ENCODE results near the gene FNDC3B. TPM values are rescaled to one million over a fixed set of nuclear protein-coding genes. Genes with fewer than 3 reads are reported as not detected.

Gene FNDC3B
- total RNA-seq, 2 donors from 2014 or later, result 80.6 to 107 TPM

- H3K9me3 ChIP-seq (ENCODE audit: control insufficient read depth, low read length), result peaks cover 7% of the 10 kb centered on the region
- 89 to 93% methylated on average over 5 to 6 of the region's 7 CpGs for WGBS, 2 experiments (ENCODE audit: insufficient coverage in 1 of 2, insufficient read length in 1 of 2)
- H3K36me3 ChIP-seq (ENCODE audit: control insufficient read depth, insufficient read depth, low read length), result peaks cover 29% of the 10 kb centered on the region
- peaks cover 14% of the 10 kb centered on the region for H3K4me1 ChIP-seq (ENCODE audit: control insufficient read depth, insufficient read depth, low read length)
- TF ChIP-seq CTCF (conservative IDR thresholded peaks at IDR 0.05), result no peak
- H3K9ac ChIP-seq (ENCODE audit: extremely low read depth, low read length, poor library complexity, severe bottlenecking), result no peak overlapping the region
- no peak overlapping the region for H3K4me3 ChIP-seq (ENCODE audit: low read length)
- peaks cover 13% of the 10 kb centered on the region for H3K27me3 Mint-ChIP-seq (ENCODE audit: insufficient read depth)
- H3K27me3 ChIP-seq (ENCODE audit: control insufficient read depth, insufficient read depth, low read length, poor library complexity, severe bottlenecking), result no peaks in the 10 kb centered on the region
- H3K27ac ChIP-seq (ENCODE audit: low read depth, low read length), result no peak overlapping the region
- DNase-seq, result no peak
- no peak overlapping the region for H3K4me3 Mint-ChIP-seq
- H3K27ac Mint-ChIP-seq, result no peak overlapping the region
- H3K36me3 Mint-ChIP-seq (ENCODE audit: low read depth), result peaks cover 22% of the 10 kb centered on the region
- H3K4me1 Mint-ChIP-seq, result peaks cover 55% of the 10 kb centered on the region
- H3K9me3 Mint-ChIP-seq, result no peaks in the 10 kb centered on the region
Measured at GRCh38 chr3:172145031-172145686, 105.8 kb downstream of the FNDC3B start.

GRCh38 chr3:172146349-172146748 lies 107.0 kb downstream of the FNDC3B start:
- Histone ChIP-seq H3K36me3 (ENCODE audit: control insufficient read depth, insufficient read depth, low read length) (peaks cover 37% of the 10 kb centered on the region), H3K9me3 (ENCODE audit: control insufficient read depth, low read length) (peaks cover 7% of the 10 kb centered on the region), H3K9ac (ENCODE audit: extremely low read depth, low read length, poor library complexity, severe bottlenecking) (no peak overlapping the region), H3K4me3 (ENCODE audit: low read length) (no peak overlapping the region), H3K27me3 (ENCODE audit: control insufficient read depth, insufficient read depth, low read length, poor library complexity, severe bottlenecking) (no peaks in the 10 kb centered on the region), H3K27ac (ENCODE audit: low read depth, low read length) (no peak overlapping the region), H3K4me1 (ENCODE audit: control insufficient read depth, insufficient read depth, low read length) (peaks cover 9% of the 10 kb centered on the region)
- H3K4me1 Mint-ChIP-seq, result peaks cover 50% of the 10 kb centered on the region
- DNase-seq, result no peak
- 78% methylated on average over 3 of the region's 3 CpGs; no CpG with 5 or more reads in 1 of the 2 experiments for whole genome bisulfite sequencing, 2 experiments (ENCODE audit: insufficient coverage in 1 of 2, insufficient read length in 1 of 2)
- H3K27ac Mint-ChIP-seq, result no peak overlapping the region
- H3K27me3 Mint-ChIP-seq (ENCODE audit: insufficient read depth), result peaks cover 13% of the 10 kb centered on the region
- no peaks in the 10 kb centered on the region for H3K9me3 Mint-ChIP-seq
- peaks cover 22% of the 10 kb centered on the region for H3K36me3 Mint-ChIP-seq (ENCODE audit: low read depth)
- TF ChIP-seq CTCF (conservative IDR thresholded peaks at IDR 0.05), result no peak
- H3K4me3 Mint-ChIP-seq, result no peak overlapping the region

GRCh38 chr3:172147113-172147818 lies 107.9 kb downstream of the FNDC3B start:
- Mint-ChIP-seq H3K4me1 (peaks cover 51% of the 10 kb centered on the region), H3K36me3 (ENCODE audit: low read depth) (peaks cover 22% of the 10 kb centered on the region), H3K9me3 (no peaks in the 10 kb centered on the region), H3K27ac (no peak overlapping the region), H3K27me3 (ENCODE audit: insufficient read depth) (peaks cover 9% of the 10 kb centered on the region), H3K4me3 (no peak overlapping the region)
- no peak for TF ChIP-seq CTCF (conservative IDR thresholded peaks at IDR 0.05)
- H3K9ac ChIP-seq (ENCODE audit: extremely low read depth, low read length, poor library complexity, severe bottlenecking), result no peak overlapping the region
- H3K4me1 ChIP-seq (ENCODE audit: control insufficient read depth, insufficient read depth, low read length), result peaks cover 8% of the 10 kb centered on the region
- H3K9me3 ChIP-seq (ENCODE audit: control insufficient read depth, low read length), result peaks cover 7% of the 10 kb centered on the region
- no peak overlapping the region for H3K27ac ChIP-seq (ENCODE audit: low read depth, low read length)
- 94 to 95% methylated on average over 6 to 8 of the region's 8 CpGs for WGBS, 2 experiments (ENCODE audit: insufficient coverage in 1 of 2, insufficient read length in 1 of 2)
- no peak for DNase-seq
- no peaks in the 10 kb centered on the region for H3K27me3 ChIP-seq (ENCODE audit: control insufficient read depth, insufficient read depth, low read length, poor library complexity, severe bottlenecking)
- H3K4me3 ChIP-seq (ENCODE audit: low read length), result no peak overlapping the region
- peaks cover 42% of the 10 kb centered on the region for H3K36me3 ChIP-seq (ENCODE audit: control insufficient read depth, insufficient read depth, low read length)

Measured in endodermal cell (in vitro differentiated cells).